ENCODE measurements around the gene PTPRN2. TPM values are rescaled to one million over a fixed set of nuclear protein-coding genes. Genes with fewer than 3 reads are reported as not detected.
A peak's percentile ranks its signal among the peaks of the same experiment; 100 is the strongest.

Gene PTPRN2
- total and polyA plus RNA-seq, 2 of the 8 experiments (the other 6 are each of a cell fraction or from before 2014, with no cell fraction given), result 2.6 to 4.5 TPM

DNA sequence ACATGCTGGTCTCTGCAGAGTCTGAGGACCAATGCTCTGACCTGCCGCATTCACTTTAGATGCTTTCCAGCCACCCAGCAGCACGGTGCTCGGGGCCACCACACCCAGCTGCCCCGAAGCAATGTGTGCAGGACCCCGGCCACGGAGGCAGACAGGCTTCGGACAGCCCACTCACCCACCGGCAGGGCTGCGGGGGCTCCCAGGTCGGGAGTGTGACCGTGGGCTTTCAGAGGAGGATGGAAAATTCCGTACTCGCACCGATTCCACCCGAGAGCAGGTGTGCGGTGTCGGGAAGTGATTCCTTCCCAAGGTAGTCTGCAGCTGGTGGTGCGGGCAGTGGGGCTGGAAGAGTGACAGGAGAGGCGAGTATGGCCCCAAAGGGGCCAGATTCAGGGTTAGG lies 1059.9 kb downstream of the PTPRN2 start:
- no peak for FAIRE-seq
- Histone ChIP-seq H3K23me2 (ENCODE audit: low read depth, low read length) (no peaks in the 10 kb centered on the region), H3K4me2 (ENCODE audit: insufficient read depth in 1 of 2, low read depth in 2 of 2, low read length in 2 of 2) (no peak overlapping the region), H3K27ac (ENCODE audit: low read depth, low read length) (no peak overlapping the region), H2BK12ac (ENCODE audit: low read depth, low read length) (no peak overlapping the region), H3K14ac (ENCODE audit: insufficient read length) (no peak overlapping the region), H3K56ac (replicated peaks; ENCODE audit: insufficient read length, low read depth, low read length) (no peak overlapping the region), H3K23ac (ENCODE audit: insufficient read length) (no peak overlapping the region), H3K36me3 (ENCODE audit: control insufficient read depth in 2 of 4, insufficient read depth in 4 of 4, low read length in 3 of 4) (no peaks in the 10 kb centered on the region), H2BK15ac (ENCODE audit: low read length) (no peak overlapping the region), H3K79me2 (ENCODE audit: control insufficient read depth in 1 of 2, insufficient read depth in 2 of 2, low read length in 2 of 2) (no peaks in the 10 kb centered on the region), H3K4ac (replicated peaks; ENCODE audit: insufficient read length, low read depth, low read length) (no peak overlapping the region), H3K79me1 (ENCODE audit: low read depth, low read length) (no peaks in the 10 kb centered on the region), H3K27me3 (replicated peaks in 1 of 4; ENCODE audit: control insufficient read depth in 3 of 4, extremely low read depth in 1 of 4, insufficient read depth in 3 of 4, low read length in 3 of 4) (no peaks in the 10 kb centered on the region; a peak in 1 of 7 replicates), H2BK120ac (replicated peaks; ENCODE audit: low read depth, low read length) (no peak overlapping the region), H4K8ac (ENCODE audit: extremely low read depth, insufficient read depth, low read length) (peak overlapping the region; percentile 40; the same call in 1 of the 2 replicates), H2AK5ac (ENCODE audit: low read depth, low read length) (no peak overlapping the region), H4K91ac (replicated peaks; ENCODE audit: insufficient read length, low read length) (no peak overlapping the region), H2BK20ac (ENCODE audit: low read length) (no peak overlapping the region), H3K9me3 (ENCODE audit: insufficient read depth in 2 of 2, low read depth in 1 of 2, low read length in 1 of 2) (no peaks in the 10 kb centered on the region), H3K9ac (replicated peaks in 1 of 4; ENCODE audit: extremely low read depth in 1 of 4, low read depth in 3 of 4, low read length in 3 of 4) (no peak overlapping the region; a peak in 1 of 7 replicates), H3K4me3 (ENCODE audit: extremely low read depth in 1 of 4, insufficient read depth in 2 of 4, low read depth in 3 of 4, low read length in 4 of 4) (no peak overlapping the region), H2AFZ (ENCODE audit: low read length) (no peak overlapping the region), H4K20me1 (replicated peaks in 1 of 2; ENCODE audit: control insufficient read depth in 1 of 2, insufficient read depth in 2 of 2, low read length in 2 of 2) (no peaks in the 10 kb centered on the region), H2BK5ac (ENCODE audit: low read depth, low read length) (no peak overlapping the region), H4K5ac (ENCODE audit: insufficient read length, low read depth, low read length) (no peak overlapping the region), H3K4me1 (replicated peaks in 1 of 4; ENCODE audit: control insufficient read depth in 3 of 4, insufficient read depth in 4 of 4, low read length in 3 of 4) (no peaks in the 10 kb centered on the region; a peak in 3 of 7 replicates), H3K18ac (ENCODE audit: extremely low read depth, low read length) (no peak overlapping the region)
- WGBS, 2 experiments (ENCODE audit: extremely low coverage in 1 of 2, insufficient coverage in 1 of 2, insufficient read length in 1 of 2, insufficient replicate concordance in 2 of 2, low coverage in 1 of 2, low lambda C conversion rate in 2 of 2, missing lambda C conversion rate in 1 of 2), result 88% methylated on average over 18 of the region's 19 CpGs; no CpG with 5 or more reads in 1 of the 2 experiments
- TF ChIP-seq SP2 (IDR thresholded peaks at IDR 0.05; ENCODE audit: low read length) (no peak), CBX8 (IDR thresholded peaks at IDR 0.05; ENCODE audit: borderline replicate concordance, low read depth, low read length) (no peak), EGR1 (IDR thresholded peaks at IDR 0.05; ENCODE audit: borderline replicate concordance, low read depth, low read length) (no peak), SP4 (IDR thresholded peaks at IDR 0.05; ENCODE audit: low read length) (no peak), JUND (IDR thresholded peaks at IDR 0.05; ENCODE audit: low read length) (no peak), SAP30 (IDR thresholded peaks at IDR 0.05; ENCODE audit: insufficient read depth, insufficient replicate concordance, low read length) (no peak), SIRT6 (IDR thresholded peaks at IDR 0.05; ENCODE audit: low read length) (no peak), TAF1 (IDR thresholded peaks at IDR 0.05; ENCODE audit: low read depth, low read length) (no peak), TBP (IDR thresholded peaks at IDR 0.05; ENCODE audit: low read depth, low read length) (no peak), BRCA1 (IDR thresholded peaks at IDR 0.05; ENCODE audit: low read depth, low read length) (no peak), PHF8 (conservative IDR thresholded peaks at IDR 0.05; ENCODE audit: low read depth, low read length) (no peak)
- TF ChIP-seq, protein P1, sequence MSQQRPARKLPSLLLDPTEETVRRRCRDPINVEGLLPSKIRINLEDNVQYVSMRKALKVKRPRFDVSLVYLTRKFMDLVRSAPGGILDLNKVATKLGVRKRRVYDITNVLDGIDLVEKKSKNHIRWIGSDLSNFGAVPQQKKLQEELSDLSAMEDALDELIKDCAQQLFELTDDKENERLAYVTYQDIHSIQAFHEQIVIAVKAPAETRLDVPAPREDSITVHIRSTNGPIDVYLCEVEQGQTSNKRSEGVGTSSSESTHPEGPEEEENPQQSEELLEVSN (IDR thresholded peaks at IDR 0.05), result no peak
- TF ChIP-seq, protein P2, sequence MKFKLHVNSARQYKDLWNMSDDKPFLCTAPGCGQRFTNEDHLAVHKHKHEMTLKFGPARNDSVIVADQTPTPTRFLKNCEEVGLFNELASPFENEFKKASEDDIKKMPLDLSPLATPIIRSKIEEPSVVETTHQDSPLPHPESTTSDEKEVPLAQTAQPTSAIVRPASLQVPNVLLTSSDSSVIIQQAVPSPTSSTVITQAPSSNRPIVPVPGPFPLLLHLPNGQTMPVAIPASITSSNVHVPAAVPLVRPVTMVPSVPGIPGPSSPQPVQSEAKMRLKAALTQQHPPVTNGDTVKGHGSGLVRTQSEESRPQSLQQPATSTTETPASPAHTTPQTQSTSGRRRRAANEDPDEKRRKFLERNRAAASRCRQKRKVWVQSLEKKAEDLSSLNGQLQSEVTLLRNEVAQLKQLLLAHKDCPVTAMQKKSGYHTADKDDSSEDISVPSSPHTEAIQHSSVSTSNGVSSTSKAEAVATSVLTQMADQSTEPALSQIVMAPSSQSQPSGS (IDR thresholded peaks at IDR 0.05; ENCODE audit: low read length), result no peak
- ChIA-PET POLR2A (ENCODE audit: partially characterized antibody) (no interaction called here), CTCF (ENCODE audit: partially characterized antibody) (interaction anchor here (1.6 kb wide), 1 partner anchor 53 kb away, joined by 3 read pairs; no protein-coding TSS in a partner anchor)
- DNase-seq (ENCODE audit: low read depth in 1 of 2, low spot score in 2 of 2), result peak in 1 of 2 experiments; percentile 39

Data from H1 (cell line).